Astrocyte of the hippocampus (primary cell): ENCODE results near the gene ING1.
"Not testable (repeated sequence)": the region's sequence is repeated elsewhere in the genome, so short reads cannot be mapped to it uniquely, and the experiment has no call there.

Experiments used
- DNase-seq: peaks from one replicate; pipeline ENCODE4 v3.0.0; 2011; ENCODE audit warnings: low read depth, low spot score

Gene ING1

GRCh38 chr13:110695774-110696173, 17.7 kb upstream of the ING1 start:
- DNase-seq, result not testable (repeated sequence)

GRCh38 chr13:110696776-110697175, 16.7 kb upstream of the ING1 start:
- no peak for DNase-seq

- no peak for DNase-seq
Observed at GRCh38 chr13:110697842-110698241, 15.7 kb upstream of the ING1 start.

DNA sequence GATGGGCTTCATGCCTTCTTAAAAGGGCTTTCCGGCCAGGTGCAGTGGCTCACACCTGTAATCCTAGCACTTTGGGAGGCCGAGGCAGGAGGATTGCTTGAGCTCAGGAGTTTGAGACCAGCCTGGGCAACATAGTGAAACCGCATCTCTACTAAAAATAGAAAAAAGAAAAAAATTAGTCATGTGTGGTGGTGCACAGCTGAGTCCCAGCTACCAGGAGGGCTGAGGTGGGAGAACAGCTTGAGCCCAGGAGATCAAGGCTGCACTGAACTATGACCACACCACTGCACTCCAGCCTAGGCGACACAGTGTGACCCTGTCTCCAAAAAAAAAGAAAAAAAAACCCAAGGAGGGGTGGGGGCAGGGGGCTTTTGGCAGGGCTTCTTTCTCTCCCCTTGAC, 14.8 kb upstream of the ING1 start:
- DNase-seq, result no peak

GRCh38 chr13:110699148-110700145, 14.1 kb upstream of the ING1 start:
- DNase-seq, result no peak

GRCh38 chr13:110700186-110700585, 13.3 kb upstream of the ING1 start:
- DNase-seq, result no peak

DNA sequence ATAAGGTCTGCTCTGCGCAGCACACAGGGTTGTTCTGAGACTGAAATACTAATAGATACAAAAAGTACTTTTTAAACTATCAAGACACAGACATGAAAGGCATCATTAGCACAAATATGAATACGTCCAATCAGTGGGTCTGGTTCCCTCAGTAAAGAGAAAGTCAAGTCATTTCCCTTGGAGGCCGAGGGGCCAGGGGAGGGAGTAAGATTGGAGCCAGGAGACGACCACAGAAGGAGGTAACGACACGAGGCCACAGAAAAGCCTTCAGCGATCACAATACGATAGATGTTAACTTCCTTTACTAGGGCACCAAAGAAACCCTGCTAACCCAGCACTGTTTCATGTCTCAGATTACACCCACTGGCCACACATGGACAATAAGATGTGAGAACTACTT, 12.9 kb upstream of the ING1 start:
- DNase-seq, result no peak

DNA sequence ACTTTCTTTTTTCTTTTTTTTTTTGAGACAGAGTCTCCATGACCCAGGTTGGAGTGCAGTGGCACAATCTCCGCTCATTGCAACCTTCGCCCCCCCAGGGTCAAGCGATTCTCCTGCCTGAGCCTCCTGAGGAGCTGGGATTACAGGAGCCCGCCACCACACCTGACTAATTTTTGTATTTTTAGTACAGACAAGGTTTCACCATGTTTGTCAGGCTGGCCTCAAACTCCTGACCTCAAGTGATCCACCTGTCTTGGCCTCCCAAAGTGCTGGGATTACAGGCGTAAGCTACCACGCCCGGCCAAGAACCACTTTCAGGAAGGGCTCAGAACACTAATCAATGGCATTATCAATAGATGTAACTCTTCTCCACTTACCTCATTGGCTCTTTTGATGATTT, 12.4 kb upstream of the ING1 start:
- DNase-seq, result not testable (repeated sequence)

DNA sequence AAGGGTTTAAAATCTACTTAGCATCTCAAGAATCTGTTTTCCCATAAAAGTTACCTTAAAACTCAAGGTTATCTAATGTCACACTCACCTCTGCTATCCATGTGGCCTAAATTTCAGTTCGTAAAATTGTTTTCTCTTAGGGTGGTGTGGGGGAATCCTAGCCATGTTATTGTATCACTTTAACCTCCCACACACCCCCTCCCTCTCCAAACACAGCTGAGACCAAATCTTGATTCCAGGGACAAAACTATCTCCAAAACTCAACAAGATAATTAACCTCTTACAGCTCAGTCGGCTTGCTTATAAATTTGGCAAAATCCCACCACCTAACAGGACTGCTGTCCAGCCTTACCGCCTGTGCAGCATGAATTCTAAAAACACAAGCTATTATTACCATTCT, 11.4 kb upstream of the ING1 start:
- DNase-seq, result no peak

GRCh38 chr13:110702591-110703526, 10.6 kb upstream of the ING1 start:
- DNase-seq, result no peak

DNA sequence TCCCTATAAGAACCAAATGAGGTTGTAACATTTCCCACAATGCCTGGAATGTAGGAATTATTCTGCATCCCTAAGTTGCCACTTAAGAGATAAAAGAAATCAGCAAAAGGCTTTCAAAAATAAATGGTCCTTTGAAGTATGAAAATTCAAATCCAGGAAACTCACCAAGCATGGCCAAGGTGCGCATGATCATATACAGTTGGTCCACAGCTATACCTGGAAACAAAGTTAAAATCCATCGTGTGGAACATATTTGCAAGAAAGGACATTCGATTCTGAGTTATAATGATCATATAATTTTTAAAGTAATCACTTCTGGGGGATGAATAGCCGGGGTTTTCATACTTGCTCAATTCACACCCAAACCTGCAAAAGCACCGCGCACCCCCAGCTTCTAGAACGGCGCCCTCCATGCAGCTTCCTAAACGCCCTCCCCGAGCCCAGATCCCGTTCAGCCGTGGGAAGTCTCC, 8.1 kb upstream of the ING1 start:
- DNase-seq, result peak; percentile 11

GRCh38 chr13:110705826-110706569, 7.5 kb upstream of the ING1 start, which contains the start of gene CARS2:
Gene CARS2 (minus strand): TSS chr13:110706116. CDS start chr13:110706093, 23 bp downstream.
- peak; percentile 99 for DNase-seq

DNA sequence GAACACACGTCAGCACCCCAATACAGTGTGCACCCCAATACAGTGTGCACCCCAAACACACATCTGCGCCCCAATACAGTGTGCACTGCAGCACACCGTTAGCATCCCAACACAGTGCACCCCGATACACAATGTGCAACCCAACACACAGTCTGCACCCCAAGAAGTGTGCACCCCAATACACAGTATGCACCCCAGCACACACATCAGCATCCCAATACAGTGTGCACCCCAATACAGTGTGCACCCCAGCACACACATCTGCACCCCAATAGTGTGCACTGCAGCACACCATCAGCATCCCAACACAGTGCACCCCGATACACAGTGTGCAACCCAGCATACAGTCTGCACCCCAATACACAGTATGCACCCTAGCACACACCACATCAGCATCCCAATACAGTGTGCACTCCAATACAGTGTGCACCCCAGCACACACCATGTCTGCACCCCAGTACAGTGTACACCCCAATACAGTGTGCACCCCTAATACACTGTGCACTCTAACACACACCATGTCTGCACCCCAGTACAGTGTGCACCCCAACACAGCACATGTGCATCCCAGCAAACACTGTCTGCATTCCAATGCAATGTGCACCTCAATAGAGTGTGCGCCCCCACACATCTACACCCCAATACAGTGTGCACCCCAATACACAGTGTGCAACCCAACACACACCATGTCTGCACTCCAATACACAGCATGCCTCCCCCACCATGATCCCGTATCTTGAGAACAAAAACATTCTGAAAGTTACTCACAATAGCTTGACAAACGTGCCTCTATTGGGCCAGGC, 6.7 kb upstream of the ING1 start:
- DNase-seq, result no peak

DNA sequence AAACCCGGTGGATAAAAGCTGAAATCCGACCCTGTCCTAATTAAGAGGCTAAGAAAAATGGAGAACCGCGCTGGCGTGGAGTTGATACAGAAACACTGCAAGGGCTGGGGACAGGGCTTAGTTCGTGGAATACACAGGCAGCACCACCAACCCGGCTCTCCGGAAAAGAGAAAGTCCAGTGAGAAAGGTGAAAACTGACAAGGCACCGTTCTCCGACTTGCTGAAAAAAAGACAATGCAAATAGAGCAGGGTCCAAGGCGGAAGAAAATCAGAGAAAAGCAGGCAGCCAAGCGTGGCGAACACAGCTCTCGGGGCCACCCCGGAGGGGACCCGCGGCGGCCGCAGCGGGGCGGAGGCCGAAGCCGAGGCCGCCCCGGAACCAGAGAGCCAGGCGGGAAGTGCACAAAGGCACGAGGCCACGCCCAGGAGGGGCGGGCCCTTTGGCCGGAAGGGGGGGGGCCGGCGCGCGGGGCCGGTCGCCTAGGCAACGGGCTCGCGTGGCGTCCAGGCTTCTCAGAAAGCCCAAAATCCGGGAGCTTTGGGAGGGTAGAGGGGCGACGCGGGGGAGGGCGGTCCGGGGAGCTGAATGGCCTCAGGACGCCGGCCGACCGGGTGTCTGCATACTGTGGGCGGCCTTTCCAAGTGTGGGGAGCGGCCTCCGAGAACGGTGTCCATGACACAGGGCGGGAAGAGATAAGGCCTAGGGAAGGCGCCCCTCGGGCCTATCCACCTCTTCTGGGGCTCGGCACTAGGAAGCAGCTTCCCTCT, 1.2 kb upstream of the ING1 start:
- peak; percentile 95 for DNase-seq

DNA sequence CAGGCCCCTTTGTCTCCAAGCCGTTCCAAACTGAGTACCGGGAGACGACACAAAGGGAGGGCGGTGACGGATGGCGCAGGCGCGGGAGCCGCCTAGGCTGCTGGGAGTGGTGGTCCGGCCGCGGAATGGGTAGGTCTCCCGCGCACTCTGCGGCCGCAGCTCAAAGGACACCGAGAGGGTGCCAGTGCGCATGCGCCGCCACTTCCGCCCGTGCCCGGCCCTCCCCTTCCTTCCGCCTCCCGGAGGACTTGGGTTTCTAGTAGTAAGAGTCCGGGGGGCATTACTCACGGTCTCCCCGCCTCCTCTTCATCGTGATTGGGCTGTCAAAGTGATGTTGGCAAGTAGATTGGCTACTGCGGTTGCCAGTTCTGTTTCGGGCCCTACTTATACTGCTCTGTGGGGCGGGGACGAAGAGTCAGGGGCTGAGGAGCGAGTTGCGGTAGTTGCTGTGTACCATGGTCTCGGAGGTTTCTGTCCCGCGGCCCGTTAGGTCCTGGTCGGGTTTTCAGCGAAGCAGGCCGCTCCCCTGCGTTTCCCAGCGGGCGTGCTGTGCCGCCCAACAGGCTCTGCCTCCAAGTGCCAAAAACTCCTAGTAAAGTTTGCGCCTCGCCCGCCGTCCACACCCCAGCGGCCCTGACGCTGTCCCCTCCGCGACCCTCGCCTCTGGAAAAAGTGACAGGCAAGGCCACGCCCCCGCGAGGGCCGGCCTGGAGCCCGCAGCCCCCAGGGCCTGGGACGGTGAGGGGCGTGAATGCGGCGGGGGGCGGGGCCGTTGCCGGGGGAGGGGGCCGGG, 455 bp upstream of the ING1 start:
- DNase-seq, result peak; percentile 100

DNA sequence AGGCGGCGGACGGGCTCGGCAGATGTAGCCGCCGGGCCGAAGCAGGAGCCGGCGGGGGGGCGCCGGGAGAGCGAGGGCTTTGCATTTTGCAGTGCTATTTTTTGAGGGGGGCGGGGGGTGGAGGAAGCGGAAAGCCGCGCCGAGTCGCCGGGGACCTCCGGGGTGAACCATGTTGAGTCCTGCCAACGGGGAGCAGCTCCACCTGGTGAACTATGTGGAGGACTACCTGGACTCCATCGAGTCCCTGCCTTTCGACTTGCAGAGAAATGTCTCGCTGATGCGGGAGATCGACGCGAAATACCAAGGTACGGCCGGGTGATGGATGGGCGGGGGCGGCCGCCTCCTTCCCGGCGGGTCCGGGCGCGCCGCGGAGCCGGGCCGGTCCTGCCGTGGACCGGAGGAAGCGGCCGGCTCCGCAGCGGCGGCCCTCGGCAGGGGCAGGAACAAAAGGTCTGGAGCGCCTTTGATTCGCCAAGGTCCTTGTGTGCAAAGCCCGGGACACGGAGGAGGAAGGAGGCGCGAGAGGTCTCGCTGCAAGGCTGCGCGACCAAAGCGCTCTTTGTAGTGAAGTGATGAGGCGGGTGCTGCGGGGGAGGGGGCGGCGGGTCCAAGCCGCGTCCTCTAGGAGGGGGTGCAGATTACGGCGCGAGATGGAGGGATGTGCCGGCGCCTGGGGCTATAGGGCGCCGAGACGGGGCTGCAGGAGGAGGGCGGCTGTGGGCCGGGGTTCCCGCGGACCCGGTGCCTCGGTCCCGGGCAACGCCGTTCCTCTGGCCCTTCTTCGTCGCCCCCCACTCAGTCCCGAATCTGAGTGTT, 689 bp downstream of the ING1 start:
- peak; percentile 73 for DNase-seq

DNA sequence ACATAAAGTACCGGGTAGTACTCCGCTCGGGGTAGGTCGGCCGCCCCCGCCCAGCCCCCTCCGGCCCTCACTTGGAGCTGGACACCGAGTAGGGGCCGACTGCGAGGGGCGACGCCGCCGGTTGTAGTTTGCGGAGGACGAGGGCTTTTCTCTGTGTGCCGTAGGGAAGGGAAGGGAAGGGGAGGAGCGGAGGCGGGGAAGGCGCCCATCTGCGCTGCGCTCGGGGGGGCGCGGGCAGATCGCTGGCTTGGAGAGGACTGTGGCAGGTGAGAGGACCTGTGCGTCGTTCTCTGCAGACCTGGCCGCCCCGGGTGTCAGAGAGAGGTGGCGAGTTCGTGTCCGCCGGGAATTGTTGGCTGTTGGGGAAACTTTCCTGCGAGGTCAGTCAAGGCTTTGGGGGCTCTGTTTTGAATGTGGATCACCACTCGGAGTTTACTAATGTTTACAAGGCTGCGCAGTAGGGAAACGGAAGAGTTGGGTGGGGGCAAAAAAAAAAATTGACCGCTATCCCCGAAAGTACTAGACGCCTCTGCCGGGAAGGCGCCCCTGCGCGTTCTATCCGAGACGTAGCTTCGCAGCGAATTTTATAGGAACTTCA, 1.4 kb downstream of the ING1 start:
- DNase-seq, result peak; percentile 75
